Measurements from ENCODE around the gene TIRAP. TPM values are rescaled to one million over a fixed set of nuclear protein-coding genes. Genes with fewer than 3 reads are reported as not detected.
"Not testable (repeated sequence)": the region's sequence is repeated elsewhere in the genome, so short reads cannot be mapped to it uniquely, and the experiment has no call there.

The TIRAP gene
- total RNA-seq, 2 donors from 2014 or later = 15.2 to 20.7 TPM

DNA sequence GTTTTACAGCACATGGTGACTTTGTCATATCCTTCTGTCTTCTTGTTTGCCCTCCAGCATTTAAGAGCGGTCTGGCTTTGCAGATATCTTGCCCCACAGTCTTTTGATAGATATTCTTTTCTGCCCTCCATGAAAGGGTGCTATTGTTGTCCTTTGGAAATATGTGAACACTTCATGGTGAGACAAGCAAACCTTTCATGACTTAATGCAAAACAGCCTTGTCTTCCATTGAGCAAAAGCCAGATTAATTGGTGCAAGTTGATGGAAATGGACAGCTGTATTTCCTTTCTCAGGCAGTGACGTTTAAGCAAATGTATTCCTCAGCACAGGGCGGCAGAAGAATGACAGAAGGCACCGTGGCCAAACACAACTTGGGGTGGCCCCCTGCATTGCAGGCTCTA, 25.4 kb downstream of the TIRAP start:
- H3K4me1 ChIP-seq (ENCODE audit: control insufficient read depth in 1 of 2, low read depth in 2 of 2) = peaks cover 1 to 11% of the 10 kb centered on the region in 2 donors

GRCh38 chr11:126308771-126309170, 25.9 kb downstream of the TIRAP start:
- H3K27ac ChIP-seq; DNase-seq (ENCODE audit: low spot score); H3K9me3 ChIP-seq; ATAC-seq (ENCODE audit: insufficient number of reproducible peaks, low FRiP score, low read depth); H3K27me3 ChIP-seq (replicated peaks; ENCODE audit: insufficient read depth); H3K36me3 ChIP-seq; H3K4me1 ChIP-seq (ENCODE audit: control insufficient read depth in 1 of 2, low read depth in 2 of 2); H3K4me3 ChIP-seq: not testable (repeated sequence)

More for the DNA sequence above, 25.4 kb downstream of the TIRAP start:
- H3K27me3 ChIP-seq (replicated peaks; ENCODE audit: insufficient read depth) = no peaks in the 10 kb centered on the region
- H3K27ac ChIP-seq = no peak overlapping the region
- no peak overlapping the region for H3K4me3 ChIP-seq
- DNase-seq (ENCODE audit: low spot score) (no peak), ATAC-seq (ENCODE audit: insufficient number of reproducible peaks, low FRiP score, low read depth) (no peak)
- no peaks in the 10 kb centered on the region for H3K9me3 ChIP-seq
- peaks cover 4% of the 10 kb centered on the region for H3K36me3 ChIP-seq
- TF ChIP-seq, protein P1, sequence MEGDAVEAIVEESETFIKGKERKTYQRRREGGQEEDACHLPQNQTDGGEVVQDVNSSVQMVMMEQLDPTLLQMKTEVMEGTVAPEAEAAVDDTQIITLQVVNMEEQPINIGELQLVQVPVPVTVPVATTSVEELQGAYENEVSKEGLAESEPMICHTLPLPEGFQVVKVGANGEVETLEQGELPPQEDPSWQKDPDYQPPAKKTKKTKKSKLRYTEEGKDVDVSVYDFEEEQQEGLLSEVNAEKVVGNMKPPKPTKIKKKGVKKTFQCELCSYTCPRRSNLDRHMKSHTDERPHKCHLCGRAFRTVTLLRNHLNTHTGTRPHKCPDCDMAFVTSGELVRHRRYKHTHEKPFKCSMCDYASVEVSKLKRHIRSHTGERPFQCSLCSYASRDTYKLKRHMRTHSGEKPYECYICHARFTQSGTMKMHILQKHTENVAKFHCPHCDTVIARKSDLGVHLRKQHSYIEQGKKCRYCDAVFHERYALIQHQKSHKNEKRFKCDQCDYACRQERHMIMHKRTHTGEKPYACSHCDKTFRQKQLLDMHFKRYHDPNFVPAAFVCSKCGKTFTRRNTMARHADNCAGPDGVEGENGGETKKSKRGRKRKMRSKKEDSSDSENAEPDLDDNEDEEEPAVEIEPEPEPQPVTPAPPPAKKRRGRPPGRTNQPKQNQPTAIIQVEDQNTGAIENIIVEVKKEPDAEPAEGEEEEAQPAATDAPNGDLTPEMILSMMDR (IDR thresholded peaks at IDR 0.05) = no peak

- DNase-seq (ENCODE audit: low spot score) (peak; percentile 33), ATAC-seq (ENCODE audit: insufficient number of reproducible peaks, low FRiP score, low read depth) (no peak)
- Histone ChIP-seq H3K27ac (no peak overlapping the region), H3K4me1 (ENCODE audit: control insufficient read depth in 1 of 2, low read depth in 2 of 2) (no peaks in the 10 kb centered on the region), H3K9me3 (no peaks in the 10 kb centered on the region), H3K4me3 (no peak overlapping the region), H3K27me3 (replicated peaks; ENCODE audit: insufficient read depth) (no peaks in the 10 kb centered on the region), H3K36me3 (peaks cover 4% of the 10 kb centered on the region)
- TF ChIP-seq, protein P1 (IDR thresholded peaks at IDR 0.05) = peak; percentile 86
These were observed 27.5 kb downstream of the TIRAP start for GRCh38 chr11:126310200-126310991.

- Histone ChIP-seq H3K4me1 (ENCODE audit: control insufficient read depth in 1 of 2, low read depth in 2 of 2) (no peaks in the 10 kb centered on the region), H3K36me3 (peaks cover 4% of the 10 kb centered on the region), H3K9me3 (no peaks in the 10 kb centered on the region), H3K4me3 (no peak overlapping the region), H3K27ac (no peak overlapping the region), H3K27me3 (replicated peaks; ENCODE audit: insufficient read depth) (no peaks in the 10 kb centered on the region)
- ATAC-seq (ENCODE audit: insufficient number of reproducible peaks, low FRiP score, low read depth) = no peak
- no peak for DNase-seq (ENCODE audit: low spot score)
- TF ChIP-seq, protein P1 (IDR thresholded peaks at IDR 0.05) = no peak
These were observed 28.1 kb downstream of the TIRAP start for GRCh38 chr11:126310992-126311310.

DNA sequence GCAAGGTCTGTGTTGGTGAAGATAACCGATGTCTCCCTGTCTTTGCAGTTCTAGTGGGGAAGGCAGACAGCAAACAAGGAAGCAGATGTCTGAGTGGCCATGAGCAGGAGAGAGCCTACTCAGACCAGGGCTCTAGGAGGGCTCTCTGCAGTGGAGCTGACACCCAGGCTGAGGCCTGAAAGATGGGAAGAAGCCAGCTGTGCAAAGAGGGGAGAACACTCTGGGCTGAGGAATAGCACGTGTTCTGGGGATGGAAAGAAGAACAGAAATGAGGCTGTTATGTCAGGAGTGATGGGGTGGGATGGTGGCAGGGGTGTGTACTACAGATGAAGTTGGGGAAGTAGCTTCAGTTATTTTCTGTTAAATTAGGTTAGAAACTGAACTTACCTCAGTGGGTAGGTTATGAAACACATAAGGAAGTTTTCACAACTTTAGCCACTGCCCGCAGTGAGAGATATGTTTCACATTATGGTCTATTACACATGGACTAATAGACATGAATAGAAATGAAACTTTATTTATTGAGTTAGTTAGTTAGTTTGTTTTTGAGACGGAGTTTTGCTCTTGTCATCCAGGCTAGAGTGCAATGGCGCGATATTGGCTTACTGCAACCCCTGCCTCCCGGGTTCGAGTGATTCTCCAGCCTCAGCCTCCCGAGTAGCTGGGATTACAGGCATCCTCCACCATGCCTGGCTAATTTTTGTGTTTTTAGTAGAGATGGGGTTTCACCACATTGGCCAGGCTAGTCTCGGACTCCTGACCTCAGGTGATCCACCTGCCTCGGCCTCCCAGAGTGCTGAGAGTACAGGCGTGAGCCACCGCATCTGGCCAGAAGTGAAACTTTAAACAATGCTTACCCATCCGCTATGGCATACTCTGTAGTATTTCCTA, 28.8 kb downstream of the TIRAP start:
- no peak for DNase-seq (ENCODE audit: low spot score)
- ATAC-seq (ENCODE audit: insufficient number of reproducible peaks, low FRiP score, low read depth) = no peak
- Histone ChIP-seq H3K4me3 (no peak overlapping the region), H3K36me3 (peaks cover 4% of the 10 kb centered on the region), H3K27ac (no peak overlapping the region), H3K27me3 (replicated peaks; ENCODE audit: insufficient read depth) (no peaks in the 10 kb centered on the region), H3K4me1 (ENCODE audit: control insufficient read depth in 1 of 2, low read depth in 2 of 2) (no peaks in the 10 kb centered on the region), H3K9me3 (no peaks in the 10 kb centered on the region)
- TF ChIP-seq, protein P1 (IDR thresholded peaks at IDR 0.05) = no peak

All from thoracic aorta (tissue), 2 donors.